Measurements from ENCODE around the gene PPEF2.

The PPEF2 gene

DNA sequence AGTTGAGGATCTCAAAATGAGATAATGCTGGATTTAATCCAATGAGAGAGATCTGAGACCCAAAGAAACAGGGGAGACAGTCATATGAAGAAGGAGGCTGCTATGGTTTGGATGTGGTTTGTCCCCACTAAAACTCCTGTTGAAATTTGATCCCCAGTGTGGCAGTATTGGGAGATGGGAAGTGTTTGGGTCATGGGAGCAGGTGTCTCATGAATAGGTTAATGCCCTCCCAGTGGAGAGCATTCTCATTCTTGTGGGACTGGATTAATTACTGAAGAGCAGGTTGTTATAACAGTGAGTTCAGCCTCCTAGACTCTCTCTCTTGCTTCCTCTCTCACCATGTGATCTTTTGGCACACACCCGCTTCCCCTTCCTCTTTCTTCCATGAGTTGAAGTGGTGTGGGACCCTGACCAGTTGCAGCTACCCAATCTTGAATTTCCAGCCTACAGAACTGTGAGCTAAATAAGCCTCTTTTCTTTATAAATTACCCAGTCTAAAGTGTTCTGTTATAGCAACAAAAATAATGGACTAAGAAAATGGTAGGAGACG lies 70.3 kb downstream of the PPEF2 start:
- no peak overlapping the region for H3K4me3 ChIP-seq (ENCODE audit: low read length)
- no peak for TF ChIP-seq ZNF274 (IDR thresholded peaks at IDR 0.05; ENCODE audit: low read depth, low read length)

DNA sequence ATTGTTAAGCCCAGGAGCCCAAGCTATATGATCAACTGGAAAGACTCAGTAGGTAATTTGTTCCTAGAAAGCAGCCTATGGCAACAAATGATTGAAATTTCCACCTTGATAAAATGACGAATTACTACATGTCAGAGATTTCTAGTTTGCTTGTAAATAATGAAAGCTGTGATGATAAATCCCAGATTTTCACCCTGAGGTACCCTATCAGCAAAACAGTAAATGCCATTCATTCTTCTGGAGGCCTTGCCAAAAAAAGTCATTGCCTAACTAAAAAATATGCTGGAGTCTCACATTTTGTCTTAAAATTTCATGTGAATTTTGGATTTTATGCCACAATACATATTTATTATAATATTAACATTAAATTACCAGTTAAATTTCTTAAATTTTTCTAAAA lies 71.3 kb downstream of the PPEF2 start:
- no peak for TF ChIP-seq ZNF274 (IDR thresholded peaks at IDR 0.05; ENCODE audit: low read depth, low read length)
- H3K4me3 ChIP-seq (ENCODE audit: low read length), result no peak overlapping the region

DNA sequence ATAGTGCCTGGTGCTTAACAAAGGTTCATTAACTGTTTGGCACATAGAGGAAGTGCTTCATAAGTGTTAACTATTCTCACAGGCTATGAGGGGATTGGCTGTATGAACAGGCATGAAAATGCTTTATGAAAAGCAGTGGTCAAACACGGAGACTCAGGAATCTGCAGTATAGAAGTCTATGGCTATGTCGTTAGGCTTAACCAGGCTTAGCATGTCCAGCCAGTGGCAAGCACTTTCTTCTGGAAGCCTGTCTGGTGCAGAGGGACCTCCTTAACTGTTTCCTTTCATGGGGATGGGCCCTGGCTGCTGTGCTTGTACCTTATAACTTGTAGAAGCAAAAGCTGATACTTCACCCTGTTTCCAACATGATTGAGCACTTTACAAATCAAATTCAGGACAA lies 78.4 kb downstream of the PPEF2 start:
- no peak overlapping the region for H3K4me3 ChIP-seq (ENCODE audit: low read length)
- no peak for TF ChIP-seq ZNF274 (IDR thresholded peaks at IDR 0.05; ENCODE audit: low read depth, low read length)

DNA sequence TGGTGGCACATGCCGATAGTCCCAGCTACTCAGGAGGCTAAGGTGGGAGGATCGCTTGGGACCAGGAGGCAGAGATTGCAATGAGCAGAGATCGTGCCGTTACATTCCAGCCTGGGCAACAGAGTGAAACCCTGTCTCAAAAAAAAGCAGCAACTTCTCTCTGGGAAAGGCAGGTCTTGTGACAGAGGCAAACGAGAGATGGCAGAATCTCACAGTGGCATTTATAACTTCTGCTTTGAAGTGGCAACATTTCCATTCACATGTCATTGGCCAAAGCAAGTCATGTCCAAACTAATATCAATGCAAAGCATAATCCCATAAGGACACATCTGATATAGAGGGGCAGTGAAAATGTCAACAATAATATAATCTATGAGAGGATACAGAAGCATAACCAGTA lies 79.8 kb downstream of the PPEF2 start:
- H3K4me3 ChIP-seq (ENCODE audit: low read length), result no peak overlapping the region
- no peak for TF ChIP-seq ZNF274 (IDR thresholded peaks at IDR 0.05; ENCODE audit: low read depth, low read length)

DNA sequence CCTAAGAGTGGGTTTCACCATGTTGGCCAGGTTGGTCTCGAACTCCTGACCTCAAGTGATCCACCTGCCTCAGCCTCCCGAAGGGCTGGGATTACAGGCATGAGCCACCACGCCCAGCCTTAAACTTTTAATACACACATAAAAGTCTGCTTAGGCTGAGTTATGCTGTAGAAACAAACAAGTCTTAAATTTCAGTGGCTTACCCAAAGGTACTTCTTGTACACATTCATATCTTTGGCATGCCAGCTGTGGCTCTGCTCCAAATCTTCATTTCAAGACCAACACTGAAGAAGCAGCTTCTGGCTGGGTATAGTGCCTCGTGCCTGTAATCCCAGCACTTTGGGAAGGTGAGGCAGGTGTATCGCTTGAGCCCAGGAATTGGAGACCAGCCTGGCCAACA lies 80.3 kb downstream of the PPEF2 start:
- no peak for TF ChIP-seq ZNF274 (IDR thresholded peaks at IDR 0.05; ENCODE audit: low read depth, low read length)
- no peak overlapping the region for H3K4me3 ChIP-seq (ENCODE audit: low read length)

DNA sequence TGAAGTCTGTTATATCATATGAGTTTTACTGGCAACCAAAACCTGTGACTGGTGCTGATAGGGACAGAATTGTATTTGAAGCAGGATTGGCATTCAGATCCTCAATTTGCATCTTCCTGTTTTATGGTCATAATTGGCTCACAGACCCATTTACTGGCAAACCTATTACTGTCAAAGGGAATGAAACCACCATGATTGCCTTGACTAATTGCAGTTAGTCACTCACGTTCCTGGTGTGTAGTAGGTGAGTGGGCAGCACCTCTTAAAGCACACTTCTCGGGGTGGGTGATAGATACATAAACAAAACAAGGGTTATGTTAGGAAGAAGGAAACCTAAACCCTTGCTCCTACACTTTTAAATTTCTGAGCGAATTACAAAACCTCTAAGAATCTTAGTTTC lies 81.0 kb downstream of the PPEF2 start:
- TF ChIP-seq ZNF274 (IDR thresholded peaks at IDR 0.05; ENCODE audit: low read depth, low read length), result no peak
- no peak overlapping the region for H3K4me3 ChIP-seq (ENCODE audit: low read length)

DNA sequence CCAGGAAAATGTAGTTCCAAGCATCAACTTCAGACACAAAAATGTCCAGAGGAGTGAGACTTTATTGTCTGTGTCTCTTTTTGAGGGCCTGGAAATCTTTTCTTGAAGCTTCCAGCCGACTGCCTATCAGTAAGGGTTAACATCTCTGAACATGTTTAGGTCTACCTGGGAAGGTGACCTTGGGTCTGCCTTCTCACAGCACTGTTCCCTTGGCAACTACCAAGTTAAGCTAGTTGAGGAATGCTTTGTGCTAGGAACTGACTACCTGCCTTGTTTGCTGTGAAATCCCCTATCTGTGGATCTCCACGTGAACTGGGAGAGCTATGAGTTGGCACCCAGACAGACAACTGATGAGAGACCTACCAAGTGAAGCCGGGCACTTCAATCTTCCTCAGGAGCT lies 81.6 kb downstream of the PPEF2 start:
- TF ChIP-seq ZNF274 (IDR thresholded peaks at IDR 0.05; ENCODE audit: low read depth, low read length), result no peak
- H3K4me3 ChIP-seq (ENCODE audit: low read length), result no peak overlapping the region

DNA sequence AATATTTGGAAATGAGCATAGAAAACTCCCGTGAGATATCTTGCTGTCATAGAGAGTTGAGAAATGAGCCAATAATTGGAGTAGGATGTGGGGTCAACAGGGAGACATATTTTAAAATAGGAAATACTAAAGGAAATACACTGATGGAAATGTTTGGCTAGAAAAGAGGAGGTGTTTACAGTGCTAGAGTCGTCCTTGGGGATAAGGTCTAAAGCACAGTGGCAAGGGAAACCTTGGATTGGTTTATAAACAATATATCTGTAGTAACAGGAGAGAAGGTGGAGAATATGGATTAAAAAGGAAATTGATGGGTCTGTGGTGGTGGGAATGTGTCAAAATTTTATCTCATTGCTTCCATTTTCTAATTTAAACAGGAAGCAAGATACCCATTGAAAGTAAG lies 82.1 kb downstream of the PPEF2 start:
- TF ChIP-seq ZNF274 (IDR thresholded peaks at IDR 0.05; ENCODE audit: low read depth, low read length), result no peak
- H3K4me3 ChIP-seq (ENCODE audit: low read length), result no peak overlapping the region

DNA sequence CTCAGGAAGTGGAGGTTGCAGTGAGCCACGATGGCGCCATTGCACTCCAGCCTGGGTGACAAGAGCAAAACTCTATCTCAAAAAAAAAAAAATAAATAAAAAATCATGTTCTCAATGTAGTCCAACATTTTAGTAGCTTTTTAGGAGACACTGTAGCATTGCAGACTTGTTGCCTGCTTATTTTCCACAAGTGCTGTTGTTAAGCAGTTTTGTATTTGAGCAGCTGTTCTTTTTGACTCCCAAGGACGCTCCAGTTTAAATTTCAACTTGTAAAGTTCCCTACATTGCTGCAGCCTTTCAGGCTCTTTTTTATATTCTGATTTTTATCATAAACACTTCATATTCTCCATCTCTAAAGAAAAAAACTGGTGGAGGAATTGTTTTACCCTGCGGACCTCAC lies 83.1 kb downstream of the PPEF2 start:
- H3K4me3 ChIP-seq (ENCODE audit: low read length), result no peak overlapping the region
- no peak for TF ChIP-seq ZNF274 (IDR thresholded peaks at IDR 0.05; ENCODE audit: low read depth, low read length)

DNA sequence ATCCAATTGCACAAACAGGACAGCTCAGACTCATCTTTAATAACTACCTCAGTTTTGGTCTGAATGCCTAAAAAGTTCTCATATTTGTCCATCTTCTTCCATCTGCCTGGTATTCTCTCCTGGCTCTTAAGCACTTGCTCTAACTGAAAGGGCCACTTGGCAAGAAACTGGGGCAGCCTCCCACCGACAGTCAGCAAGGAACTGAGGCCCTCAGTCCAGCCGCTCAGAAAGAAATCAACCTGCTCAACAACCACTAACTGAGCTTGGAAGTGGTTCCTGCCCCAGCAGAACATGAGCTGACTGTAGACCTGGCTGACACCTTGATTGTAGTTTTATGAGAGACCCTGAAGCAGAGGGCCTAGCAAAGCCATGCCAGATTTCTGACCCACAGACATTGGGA lies 84.4 kb downstream of the PPEF2 start:
- TF ChIP-seq ZNF274 (IDR thresholded peaks at IDR 0.05; ENCODE audit: low read depth, low read length), result no peak
- H3K4me3 ChIP-seq (ENCODE audit: low read length), result no peak overlapping the region

All from GM08714 (cell line).